Measurements from ENCODE around the gene IFITM5.

Gene IFITM5

DNA sequence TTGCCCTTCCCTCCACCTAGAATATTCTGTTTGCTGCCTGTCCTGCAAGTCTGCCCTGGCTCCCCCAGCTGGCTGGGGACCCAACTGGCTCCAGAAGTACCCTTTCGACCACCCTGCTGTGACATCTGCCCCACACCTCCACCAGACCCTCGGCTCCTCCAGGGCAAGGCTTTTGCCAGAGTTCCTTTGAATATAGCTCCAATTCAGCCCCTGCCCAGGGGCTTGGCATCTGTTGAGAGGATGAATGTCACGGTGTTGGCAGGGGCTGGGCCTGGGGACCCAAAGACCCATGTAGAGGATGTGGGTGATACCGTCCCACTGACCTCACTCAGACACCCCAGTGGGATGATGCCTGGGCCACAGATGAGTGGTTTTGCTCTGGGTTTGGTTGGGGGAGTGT lies 17.2 kb downstream of the IFITM5 start:
- ChIA-PET POLR2A (no interaction called here), CTCF (no interaction called here)
- TF ChIP-seq ELF4 (IDR thresholded peaks at IDR 0.05) (no peak), FOXK2 (IDR thresholded peaks at IDR 0.05) (no peak), FOXM1 (IDR thresholded peaks at IDR 0.05; ENCODE audit: borderline replicate concordance) (no peak), SP1 (IDR thresholded peaks at IDR 0.05) (no peak), NFRKB (IDR thresholded peaks at IDR 0.05) (no peak)
- DNase-seq (ENCODE audit: extremely low spot score), result no peak

DNA sequence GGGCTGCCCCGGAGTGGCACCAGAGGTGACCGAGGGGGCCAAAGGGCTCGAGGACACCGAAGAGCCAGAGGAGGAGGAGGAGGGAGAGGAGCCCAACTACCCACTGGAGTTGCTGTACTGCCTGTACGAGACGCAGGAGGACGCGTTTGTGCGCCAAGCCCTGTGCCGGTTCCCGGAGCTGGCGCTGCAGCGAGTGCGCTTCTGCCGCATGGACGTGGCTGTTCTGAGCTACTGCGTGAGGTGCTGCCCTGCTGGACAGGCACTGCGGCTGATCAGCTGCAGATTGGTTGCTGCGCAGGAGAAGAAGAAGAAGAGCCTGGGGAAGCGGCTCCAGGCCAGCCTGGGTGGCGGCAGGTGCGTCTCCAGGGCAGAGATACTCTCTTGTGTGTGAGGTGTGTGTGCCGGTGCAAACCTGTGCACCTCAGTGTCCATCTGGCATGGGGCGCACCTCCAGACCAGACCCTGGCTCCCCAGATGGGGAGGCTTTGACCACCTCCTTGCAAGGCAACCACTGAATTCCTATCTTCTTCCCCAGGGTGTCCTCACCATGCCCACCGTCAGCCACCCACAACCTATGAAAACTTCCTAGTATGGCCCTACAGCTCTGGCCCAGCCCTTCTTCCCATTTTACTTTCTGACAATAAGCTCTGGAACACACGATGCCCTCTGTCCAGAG lies 17.7 kb downstream of the IFITM5 start:
- ChIA-PET CTCF (no interaction called here), POLR2A (no interaction called here)
- TF ChIP-seq FOXA1 (IDR thresholded peaks at IDR 0.05) (no peak), L3MBTL2 (conservative IDR thresholded peaks at IDR 0.05) (no peak), ARNT (IDR thresholded peaks at IDR 0.05) (no peak), SP1 (IDR thresholded peaks at IDR 0.05) (no peak), ZNF384 (IDR thresholded peaks at IDR 0.05) (no peak), FOXK2 (IDR thresholded peaks at IDR 0.05) (no peak), SUZ12 (IDR thresholded peaks at IDR 0.05) (no peak), LEF1 (IDR thresholded peaks at IDR 0.05; ENCODE audit: borderline replicate concordance) (no peak), BHLHE40 (IDR thresholded peaks at IDR 0.05; ENCODE audit: borderline replicate concordance) (no peak), TARDBP (IDR thresholded peaks at IDR 0.05) (no peak), ELF4 (IDR thresholded peaks at IDR 0.05) (no peak), HDGF (IDR thresholded peaks at IDR 0.05; ENCODE audit: borderline replicate concordance) (no peak), CTBP1 (IDR thresholded peaks at IDR 0.05; ENCODE audit: borderline replicate concordance) (no peak), FOXM1 (IDR thresholded peaks at IDR 0.05; ENCODE audit: borderline replicate concordance) (no peak), NFRKB (IDR thresholded peaks at IDR 0.05) (no peak)
- TF ChIP-seq, protein P1, sequence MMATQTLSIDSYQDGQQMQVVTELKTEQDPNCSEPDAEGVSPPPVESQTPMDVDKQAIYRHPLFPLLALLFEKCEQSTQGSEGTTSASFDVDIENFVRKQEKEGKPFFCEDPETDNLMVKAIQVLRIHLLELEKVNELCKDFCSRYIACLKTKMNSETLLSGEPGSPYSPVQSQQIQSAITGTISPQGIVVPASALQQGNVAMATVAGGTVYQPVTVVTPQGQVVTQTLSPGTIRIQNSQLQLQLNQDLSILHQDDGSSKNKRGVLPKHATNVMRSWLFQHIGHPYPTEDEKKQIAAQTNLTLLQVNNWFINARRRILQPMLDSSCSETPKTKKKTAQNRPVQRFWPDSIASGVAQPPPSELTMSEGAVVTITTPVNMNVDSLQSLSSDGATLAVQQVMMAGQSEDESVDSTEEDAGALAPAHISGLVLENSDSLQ (IDR thresholded peaks at IDR 0.05), result no peak
- DNase-seq (ENCODE audit: extremely low spot score), result no peak

DNA sequence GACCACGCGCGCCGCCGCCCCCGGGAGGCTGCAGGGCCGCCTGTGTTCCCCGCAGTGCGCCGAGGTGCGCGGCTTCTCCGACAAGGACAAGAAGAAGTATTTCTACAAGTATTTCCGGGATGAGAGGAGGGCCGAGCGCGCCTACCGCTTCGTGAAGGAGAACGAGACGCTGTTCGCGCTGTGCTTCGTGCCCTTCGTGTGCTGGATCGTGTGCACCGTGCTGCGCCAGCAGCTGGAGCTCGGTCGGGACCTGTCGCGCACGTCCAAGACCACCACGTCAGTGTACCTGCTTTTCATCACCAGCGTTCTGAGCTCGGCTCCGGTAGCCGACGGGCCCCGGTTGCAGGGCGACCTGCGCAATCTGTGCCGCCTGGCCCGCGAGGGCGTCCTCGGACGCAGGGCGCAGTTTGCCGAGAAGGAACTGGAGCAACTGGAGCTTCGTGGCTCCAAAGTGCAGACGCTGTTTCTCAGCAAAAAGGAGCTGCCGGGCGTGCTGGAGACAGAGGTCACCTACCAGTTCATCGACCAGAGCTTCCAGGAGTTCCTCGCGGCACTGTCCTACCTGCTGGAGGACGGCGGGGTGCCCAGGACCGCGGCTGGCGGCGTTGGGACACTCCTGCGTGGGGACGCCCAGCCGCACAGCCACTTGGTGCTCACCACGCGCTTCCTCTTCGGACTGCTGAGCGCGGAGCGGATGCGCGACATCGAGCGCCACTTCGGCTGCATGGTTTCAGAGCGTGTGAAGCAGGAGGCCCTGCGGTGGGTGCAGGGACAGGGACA lies 18.4 kb downstream of the IFITM5 start:
- DNase-seq (ENCODE audit: extremely low spot score), result no peak
- ChIA-PET POLR2A (no interaction called here), CTCF (no interaction called here)
- TF ChIP-seq HDGF (IDR thresholded peaks at IDR 0.05; ENCODE audit: borderline replicate concordance), result no peak
- no peak for TF ChIP-seq LEF1 (IDR thresholded peaks at IDR 0.05; ENCODE audit: borderline replicate concordance)
- TF ChIP-seq L3MBTL2 (conservative IDR thresholded peaks at IDR 0.05), result no peak
- no peak for TF ChIP-seq ELF4 (IDR thresholded peaks at IDR 0.05)
- no peak for TF ChIP-seq TARDBP (IDR thresholded peaks at IDR 0.05)
- no peak for TF ChIP-seq FOXK2 (IDR thresholded peaks at IDR 0.05)
- TF ChIP-seq SP1 (IDR thresholded peaks at IDR 0.05), result no peak
- no peak for TF ChIP-seq BHLHE40 (IDR thresholded peaks at IDR 0.05; ENCODE audit: borderline replicate concordance)
- no peak for TF ChIP-seq NFRKB (IDR thresholded peaks at IDR 0.05)
- TF ChIP-seq, protein P1 (IDR thresholded peaks at IDR 0.05), result no peak
- TF ChIP-seq ZNF384 (IDR thresholded peaks at IDR 0.05), result no peak
- no peak for TF ChIP-seq SUZ12 (IDR thresholded peaks at IDR 0.05)
- TF ChIP-seq FOXM1 (IDR thresholded peaks at IDR 0.05; ENCODE audit: borderline replicate concordance), result no peak
- TF ChIP-seq ARNT (IDR thresholded peaks at IDR 0.05), result no peak
- TF ChIP-seq CTBP1 (IDR thresholded peaks at IDR 0.05; ENCODE audit: borderline replicate concordance), result no peak
- no peak for TF ChIP-seq FOXA1 (IDR thresholded peaks at IDR 0.05)

DNA sequence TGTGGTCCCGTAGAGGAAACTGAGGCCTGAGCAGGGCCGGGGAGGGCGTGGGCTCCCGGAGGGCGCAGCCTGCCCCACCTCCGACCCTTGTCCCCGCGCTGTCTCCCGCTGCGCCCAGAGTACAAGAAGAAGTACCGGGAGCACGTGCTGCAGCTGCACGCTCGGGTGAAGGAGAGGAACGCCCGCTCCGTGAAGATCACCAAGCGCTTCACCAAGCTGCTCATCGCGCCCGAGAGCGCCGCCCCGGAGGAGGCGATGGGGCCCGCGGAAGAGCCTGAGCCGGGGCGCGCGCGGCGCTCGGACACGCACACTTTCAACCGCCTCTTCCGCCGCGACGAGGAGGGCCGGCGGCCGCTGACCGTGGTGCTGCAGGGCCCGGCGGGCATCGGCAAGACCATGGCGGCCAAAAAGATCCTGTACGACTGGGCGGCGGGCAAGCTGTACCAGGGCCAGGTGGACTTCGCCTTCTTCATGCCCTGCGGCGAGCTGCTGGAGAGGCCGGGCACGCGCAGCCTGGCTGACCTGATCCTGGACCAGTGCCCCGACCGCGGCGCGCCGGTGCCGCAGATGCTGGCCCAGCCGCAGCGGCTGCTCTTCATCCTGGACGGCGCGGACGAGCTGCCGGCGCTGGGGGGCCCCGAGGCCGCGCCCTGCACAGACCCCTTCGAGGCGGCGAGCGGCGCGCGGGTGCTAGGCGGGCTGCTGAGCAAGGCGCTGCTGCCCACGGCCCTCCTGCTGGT lies 19.2 kb downstream of the IFITM5 start:
- ChIA-PET CTCF (no interaction called here), POLR2A (no interaction called here)
- DNase-seq (ENCODE audit: extremely low spot score), result no peak
- no peak for TF ChIP-seq ARNT (IDR thresholded peaks at IDR 0.05)
- TF ChIP-seq, protein P1 (IDR thresholded peaks at IDR 0.05), result no peak
- no peak for TF ChIP-seq NFRKB (IDR thresholded peaks at IDR 0.05)
- no peak for TF ChIP-seq ELF4 (IDR thresholded peaks at IDR 0.05)
- TF ChIP-seq SP1 (IDR thresholded peaks at IDR 0.05), result no peak
- TF ChIP-seq FOXK2 (IDR thresholded peaks at IDR 0.05), result no peak
- no peak for TF ChIP-seq FOXA1 (IDR thresholded peaks at IDR 0.05)
- TF ChIP-seq CTBP1 (IDR thresholded peaks at IDR 0.05; ENCODE audit: borderline replicate concordance), result no peak
- no peak for TF ChIP-seq SUZ12 (IDR thresholded peaks at IDR 0.05)
- no peak for TF ChIP-seq HDGF (IDR thresholded peaks at IDR 0.05; ENCODE audit: borderline replicate concordance)
- TF ChIP-seq TARDBP (IDR thresholded peaks at IDR 0.05), result no peak
- TF ChIP-seq ZNF384 (IDR thresholded peaks at IDR 0.05), result no peak
- TF ChIP-seq LEF1 (IDR thresholded peaks at IDR 0.05; ENCODE audit: borderline replicate concordance), result no peak
- no peak for TF ChIP-seq FOXM1 (IDR thresholded peaks at IDR 0.05; ENCODE audit: borderline replicate concordance)

DNA sequence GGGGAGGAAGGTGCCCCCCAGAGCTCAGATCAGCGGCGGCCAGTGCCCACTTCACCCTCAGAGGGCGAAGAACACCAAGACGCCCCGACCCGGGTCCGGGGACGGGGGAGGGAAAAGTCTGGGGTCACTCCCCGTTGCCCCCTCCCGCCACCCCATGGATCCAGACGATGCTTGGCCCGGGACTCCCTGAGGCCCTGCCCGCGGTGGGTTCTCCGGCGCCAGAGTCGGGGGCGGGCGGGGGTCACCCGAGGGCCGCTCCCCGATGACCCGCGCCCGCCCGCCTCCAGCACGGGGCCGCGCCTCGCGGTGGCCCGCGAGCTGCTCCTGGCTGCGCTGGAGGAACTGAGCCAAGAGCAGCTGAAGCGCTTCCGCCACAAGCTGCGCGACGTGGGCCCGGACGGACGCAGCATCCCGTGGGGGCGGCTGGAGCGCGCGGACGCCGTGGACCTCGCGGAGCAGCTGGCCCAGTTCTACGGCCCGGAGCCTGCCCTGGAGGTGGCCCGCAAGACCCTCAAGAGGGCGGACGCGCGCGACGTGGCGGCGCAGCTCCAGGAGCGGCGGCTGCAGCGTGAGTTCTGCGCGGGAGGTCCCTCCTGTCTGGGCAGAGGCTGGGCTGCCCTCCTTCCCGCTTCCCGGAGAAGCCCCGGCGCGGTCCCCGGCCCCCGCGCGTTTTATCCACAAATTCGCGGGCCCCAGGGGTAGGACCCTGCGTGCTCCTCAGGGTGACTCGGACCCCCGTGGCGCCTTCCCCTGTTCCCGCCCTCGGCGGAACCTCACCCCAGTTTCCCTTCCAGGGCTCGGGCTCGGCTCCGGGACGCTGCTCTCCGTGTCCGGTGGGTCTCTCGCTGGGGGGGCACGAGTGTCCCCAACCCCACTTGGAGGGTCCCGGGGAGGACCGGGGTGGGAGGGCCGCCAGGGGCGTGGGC lies 20.0 kb downstream of the IFITM5 start:
- TF ChIP-seq FOXK2 (IDR thresholded peaks at IDR 0.05) (no peak), FOXM1 (IDR thresholded peaks at IDR 0.05; ENCODE audit: borderline replicate concordance) (no peak), CTBP1 (IDR thresholded peaks at IDR 0.05; ENCODE audit: borderline replicate concordance) (no peak), SP1 (IDR thresholded peaks at IDR 0.05) (no peak), L3MBTL2 (conservative IDR thresholded peaks at IDR 0.05) (no peak), SUZ12 (IDR thresholded peaks at IDR 0.05) (no peak)
- DNase-seq (ENCODE audit: extremely low spot score), result no peak
- ChIA-PET CTCF (no interaction called here), POLR2A (no interaction called here)

Data from HEK293T (cell line).